ENCODE data around the gene DIS3L2. TPM values are rescaled to one million over a fixed set of nuclear protein-coding genes. Genes with fewer than 3 reads are reported as not detected.
"Not testable (repeated sequence)": the region's sequence is repeated elsewhere in the genome, so short reads cannot be mapped to it uniquely, and the experiment has no call there.

The DIS3L2 gene
- total and polyA plus RNA-seq, 5 donors from 2014 or later, result 10.9 to 76.9 (median 21.0) TPM

GRCh38 chr2:232028071-232028470 lies 66.6 kb downstream of the DIS3L2 start:
- Histone ChIP-seq H3K9me3 (ENCODE audit: control insufficient read depth in 2 of 2, low read length in 2 of 2) (no peaks in the 10 kb centered on the region), H3K27ac (ENCODE audit: insufficient read depth, low read length, poor library complexity, severe bottlenecking) (no peak overlapping the region), H3K36me3 (ENCODE audit: control insufficient read depth, insufficient read depth, low read length) (peaks cover 32% of the 10 kb centered on the region), H3K4me1 (ENCODE audit: control insufficient read depth, insufficient read depth, low read length, poor library complexity, severe bottlenecking) (no peaks in the 10 kb centered on the region), H3K4me3 (ENCODE audit: low read depth, low read length) (no peak overlapping the region), H3K27me3 (ENCODE audit: control insufficient read depth, insufficient read depth, low read length) (no peaks in the 10 kb centered on the region)
- Mint-ChIP-seq H3K27ac (no peak overlapping the region), H3K4me1 (peaks cover 14 to 23% (median 18%) of the 10 kb centered on the region in 4 donors), H3K9me3 (peaks cover 0 to 9% (median 1%) of the 10 kb centered on the region in 7 donors), H3K36me3 (peaks cover 63% of the 10 kb centered on the region), H3K4me3 (no peak overlapping the region), H3K27me3 (no peaks in the 10 kb centered on the region)
- no peak for DNase-seq
- no peak for ATAC-seq (ENCODE audit: low read depth in 2 of 2)

GRCh38 chr2:232028631-232029030 lies 67.1 kb downstream of the DIS3L2 start:
- DNase-seq (no peak), ATAC-seq (ENCODE audit: low read depth in 2 of 2) (no peak)
- Histone ChIP-seq H3K27me3 (ENCODE audit: control insufficient read depth, insufficient read depth, low read length) (no peaks in the 10 kb centered on the region), H3K4me3 (ENCODE audit: low read depth, low read length) (no peak overlapping the region), H3K9me3 (ENCODE audit: control insufficient read depth in 2 of 2, low read length in 2 of 2) (no peaks in the 10 kb centered on the region), H3K36me3 (ENCODE audit: control insufficient read depth, insufficient read depth, low read length) (peaks cover 26% of the 10 kb centered on the region), H3K27ac (ENCODE audit: insufficient read depth, low read length, poor library complexity, severe bottlenecking) (no peak overlapping the region), H3K4me1 (ENCODE audit: control insufficient read depth, insufficient read depth, low read length, poor library complexity, severe bottlenecking) (no peaks in the 10 kb centered on the region)
- no peaks in the 10 kb centered on the region for H3K27me3 Mint-ChIP-seq
- peaks cover 0 to 9% (median 1%) of the 10 kb centered on the region in 7 donors for H3K9me3 Mint-ChIP-seq
- H3K36me3 Mint-ChIP-seq, result peaks cover 69% of the 10 kb centered on the region
- peak overlapping the region in 1 of 3 donors; percentile 28 for H3K27ac Mint-ChIP-seq
- no peak overlapping the region for H3K4me3 Mint-ChIP-seq
- H3K4me1 Mint-ChIP-seq, result peaks cover 14 to 26% (median 22%) of the 10 kb centered on the region in 4 donors

GRCh38 chr2:232029346-232029745 lies 67.8 kb downstream of the DIS3L2 start:
- no peaks in the 10 kb centered on the region for H3K4me1 ChIP-seq (ENCODE audit: control insufficient read depth, insufficient read depth, low read length, poor library complexity, severe bottlenecking)
- H3K4me3 Mint-ChIP-seq, result no peak overlapping the region
- H3K4me3 ChIP-seq (ENCODE audit: low read depth, low read length), result no peak overlapping the region
- peaks cover 24% of the 10 kb centered on the region for H3K36me3 ChIP-seq (ENCODE audit: control insufficient read depth, insufficient read depth, low read length)
- peaks cover 0 to 10% (median 2%) of the 10 kb centered on the region in 7 donors for H3K9me3 Mint-ChIP-seq
- H3K27me3 ChIP-seq (ENCODE audit: control insufficient read depth, insufficient read depth, low read length), result no peaks in the 10 kb centered on the region
- no peak overlapping the region for H3K27ac Mint-ChIP-seq
- peaks cover 72% of the 10 kb centered on the region for H3K36me3 Mint-ChIP-seq
- no peaks in the 10 kb centered on the region for H3K9me3 ChIP-seq (ENCODE audit: control insufficient read depth in 2 of 2, low read length in 2 of 2)
- no peaks in the 10 kb centered on the region for H3K27me3 Mint-ChIP-seq
- peaks cover 18 to 31% (median 27%) of the 10 kb centered on the region in 4 donors for H3K4me1 Mint-ChIP-seq
- H3K27ac ChIP-seq (ENCODE audit: insufficient read depth, low read length, poor library complexity, severe bottlenecking), result no peak overlapping the region
- DNase-seq (no peak), ATAC-seq (ENCODE audit: low read depth in 2 of 2) (no peak)

- H3K4me1 Mint-ChIP-seq, result peaks cover 19 to 39% (median 30%) of the 10 kb centered on the region in 4 donors
- no peaks in the 10 kb centered on the region for H3K27me3 ChIP-seq (ENCODE audit: control insufficient read depth, insufficient read depth, low read length)
- H3K4me3 Mint-ChIP-seq, result peak overlapping the region in 1 of 4 donors; percentile 33
- H3K27ac ChIP-seq (ENCODE audit: insufficient read depth, low read length, poor library complexity, severe bottlenecking), result no peak overlapping the region
- H3K36me3 ChIP-seq (ENCODE audit: control insufficient read depth, insufficient read depth, low read length), result peaks cover 17% of the 10 kb centered on the region
- H3K4me3 ChIP-seq (ENCODE audit: low read depth, low read length), result no peak overlapping the region
- no peak for DNase-seq
- peaks cover 76% of the 10 kb centered on the region for H3K36me3 Mint-ChIP-seq
- no peaks in the 10 kb centered on the region for H3K27me3 Mint-ChIP-seq
- no peak overlapping the region for H3K27ac Mint-ChIP-seq
- no peaks in the 10 kb centered on the region for H3K9me3 ChIP-seq (ENCODE audit: control insufficient read depth in 2 of 2, low read length in 2 of 2)
- H3K4me1 ChIP-seq (ENCODE audit: control insufficient read depth, insufficient read depth, low read length, poor library complexity, severe bottlenecking), result no peaks in the 10 kb centered on the region
- H3K9me3 Mint-ChIP-seq, result peaks cover 0 to 16% (median 2%) of the 10 kb centered on the region in 7 donors
- ATAC-seq (ENCODE audit: low read depth in 2 of 2), result no peak
Observed at GRCh38 chr2:232030229-232030628, 68.7 kb downstream of the DIS3L2 start.

GRCh38 chr2:232035292-232035691 lies 73.8 kb downstream of the DIS3L2 start:
- peaks cover 74% of the 10 kb centered on the region for H3K36me3 Mint-ChIP-seq
- peaks cover 0 to 23% (median 5%) of the 10 kb centered on the region in 7 donors for H3K9me3 Mint-ChIP-seq

GRCh38 chr2:232036876-232037275 lies 75.4 kb downstream of the DIS3L2 start:
- H3K4me1 Mint-ChIP-seq, result peaks cover 28 to 46% (median 37%) of the 10 kb centered on the region in 4 donors
- not testable (repeated sequence) for H3K27ac Mint-ChIP-seq; H3K4me3 Mint-ChIP-seq; H3K27me3 ChIP-seq (ENCODE audit: control insufficient read depth, insufficient read depth, low read length); DNase-seq; H3K9me3 ChIP-seq (ENCODE audit: control insufficient read depth in 2 of 2, low read length in 2 of 2); H3K27ac ChIP-seq (ENCODE audit: insufficient read depth, low read length, poor library complexity, severe bottlenecking); H3K27me3 Mint-ChIP-seq; ATAC-seq (ENCODE audit: low read depth in 2 of 2); H3K4me3 ChIP-seq (ENCODE audit: low read depth, low read length); H3K36me3 ChIP-seq (ENCODE audit: control insufficient read depth, insufficient read depth, low read length)
- H3K4me1 ChIP-seq (ENCODE audit: control insufficient read depth, insufficient read depth, low read length, poor library complexity, severe bottlenecking), result peaks cover 11% of the 10 kb centered on the region
- H3K36me3 Mint-ChIP-seq, result peaks cover 70% of the 10 kb centered on the region
- H3K9me3 Mint-ChIP-seq, result peaks cover 0 to 20% (median 5%) of the 10 kb centered on the region in 7 donors

More at GRCh38 chr2:232035292-232035691, 73.8 kb downstream of the DIS3L2 start:
- not testable (repeated sequence) for H3K27me3 Mint-ChIP-seq; H3K27ac ChIP-seq (ENCODE audit: insufficient read depth, low read length, poor library complexity, severe bottlenecking); ATAC-seq (ENCODE audit: low read depth in 2 of 2); H3K9me3 ChIP-seq (ENCODE audit: control insufficient read depth in 2 of 2, low read length in 2 of 2); H3K4me3 Mint-ChIP-seq; H3K4me3 ChIP-seq (ENCODE audit: low read depth, low read length); H3K36me3 ChIP-seq (ENCODE audit: control insufficient read depth, insufficient read depth, low read length); H3K27me3 ChIP-seq (ENCODE audit: control insufficient read depth, insufficient read depth, low read length); H3K27ac Mint-ChIP-seq; DNase-seq
- peaks cover 24 to 40% (median 34%) of the 10 kb centered on the region in 4 donors for H3K4me1 Mint-ChIP-seq
- peaks cover 11% of the 10 kb centered on the region for H3K4me1 ChIP-seq (ENCODE audit: control insufficient read depth, insufficient read depth, low read length, poor library complexity, severe bottlenecking)

- Mint-ChIP-seq H3K27me3 (no peaks in the 10 kb centered on the region), H3K36me3 (peaks cover 65% of the 10 kb centered on the region), H3K9me3 (peaks cover 0 to 17% (median 4%) of the 10 kb centered on the region in 7 donors), H3K27ac (peak overlapping the region in 1 of 3 donors; percentile 1), H3K4me3 (no peak overlapping the region), H3K4me1 (peaks cover 23 to 41% (median 31%) of the 10 kb centered on the region in 4 donors)
- Histone ChIP-seq H3K27ac (ENCODE audit: insufficient read depth, low read length, poor library complexity, severe bottlenecking) (no peak overlapping the region), H3K27me3 (ENCODE audit: control insufficient read depth, insufficient read depth, low read length) (no peaks in the 10 kb centered on the region), H3K36me3 (ENCODE audit: control insufficient read depth, insufficient read depth, low read length) (peaks cover 5% of the 10 kb centered on the region), H3K4me3 (ENCODE audit: low read depth, low read length) (peak overlapping the region; percentile 22), H3K4me1 (ENCODE audit: control insufficient read depth, insufficient read depth, low read length, poor library complexity, severe bottlenecking) (peaks cover 11% of the 10 kb centered on the region), H3K9me3 (ENCODE audit: control insufficient read depth in 2 of 2, low read length in 2 of 2) (no peaks in the 10 kb centered on the region)
- ATAC-seq (ENCODE audit: low read depth in 2 of 2) (no peak), DNase-seq (peak in 1 of 3 donors; percentile 31)
Observed at GRCh38 chr2:232038251-232038880, 76.9 kb downstream of the DIS3L2 start.

Data from CD4-positive, CD25-positive, alpha-beta regulatory T cell (primary cell).